ENCODE data around the gene CMTM4.

DNA sequence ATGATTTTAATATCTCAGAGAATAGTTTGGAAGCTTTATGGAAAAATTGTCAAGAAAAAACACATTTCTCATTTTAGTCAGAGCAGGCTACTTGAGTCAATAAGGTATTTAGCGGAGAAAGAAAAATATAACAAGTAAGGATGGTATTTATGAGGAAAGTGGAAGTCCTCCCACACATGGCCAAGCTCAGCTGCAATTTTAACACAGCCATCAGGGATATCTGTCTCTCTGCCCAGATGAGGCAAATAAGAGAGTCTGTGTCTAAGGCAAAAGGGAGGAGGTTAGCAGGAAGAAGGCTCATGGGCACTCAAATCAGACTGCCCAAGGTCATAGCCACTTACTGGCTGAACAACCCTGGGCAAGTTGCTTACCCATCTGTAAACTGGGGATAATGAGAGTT is 122.5 kb downstream of the CMTM4 start:
- TF ChIP-seq, protein P1, sequence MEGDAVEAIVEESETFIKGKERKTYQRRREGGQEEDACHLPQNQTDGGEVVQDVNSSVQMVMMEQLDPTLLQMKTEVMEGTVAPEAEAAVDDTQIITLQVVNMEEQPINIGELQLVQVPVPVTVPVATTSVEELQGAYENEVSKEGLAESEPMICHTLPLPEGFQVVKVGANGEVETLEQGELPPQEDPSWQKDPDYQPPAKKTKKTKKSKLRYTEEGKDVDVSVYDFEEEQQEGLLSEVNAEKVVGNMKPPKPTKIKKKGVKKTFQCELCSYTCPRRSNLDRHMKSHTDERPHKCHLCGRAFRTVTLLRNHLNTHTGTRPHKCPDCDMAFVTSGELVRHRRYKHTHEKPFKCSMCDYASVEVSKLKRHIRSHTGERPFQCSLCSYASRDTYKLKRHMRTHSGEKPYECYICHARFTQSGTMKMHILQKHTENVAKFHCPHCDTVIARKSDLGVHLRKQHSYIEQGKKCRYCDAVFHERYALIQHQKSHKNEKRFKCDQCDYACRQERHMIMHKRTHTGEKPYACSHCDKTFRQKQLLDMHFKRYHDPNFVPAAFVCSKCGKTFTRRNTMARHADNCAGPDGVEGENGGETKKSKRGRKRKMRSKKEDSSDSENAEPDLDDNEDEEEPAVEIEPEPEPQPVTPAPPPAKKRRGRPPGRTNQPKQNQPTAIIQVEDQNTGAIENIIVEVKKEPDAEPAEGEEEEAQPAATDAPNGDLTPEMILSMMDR (IDR thresholded peaks at IDR 0.05), result no peak
- no peak for TF ChIP-seq EP300 (IDR thresholded peaks at IDR 0.05)

Data from gastroesophageal sphincter (tissue), 3 donors.